GM19452 (cell line): ENCODE results near the gene DNAJB7.
"Not testable (repeated sequence)": the region's sequence is repeated elsewhere in the genome, so short reads cannot be mapped to it uniquely, and the experiment has no call there.

Experiments
- ATAC-seq: cut with Tn5 transposase; IDR thresholded peaks from one replicate; pipeline ENCODE4 v1.9.1; 2021; ENCODE audit not compliant: unreplicated experiment

The DNAJB7 gene

GRCh38 chr22:40845816-40846215, 16.1 kb downstream of the DNAJB7 start:
- not testable (repeated sequence) for ATAC-seq

GRCh38 chr22:40844951-40845350, 17.0 kb downstream of the DNAJB7 start:
- ATAC-seq: no peak

- no peak for ATAC-seq
Observed at GRCh38 chr22:40838486-40838885, 23.4 kb downstream of the DNAJB7 start.

GRCh38 chr22:40834619-40835018, 27.3 kb downstream of the DNAJB7 start:
- no peak for ATAC-seq

GRCh38 chr22:40829131-40829530, 32.8 kb downstream of the DNAJB7 start:
- no peak for ATAC-seq

- ATAC-seq: no peak
Observed at GRCh38 chr22:40826984-40827741, 34.8 kb downstream of the DNAJB7 start.

GRCh38 chr22:40826292-40826691, 35.6 kb downstream of the DNAJB7 start:
- ATAC-seq: not testable (repeated sequence)

- ATAC-seq: no peak
Observed at GRCh38 chr22:40823426-40823825, 38.5 kb downstream of the DNAJB7 start.

- ATAC-seq: no peak
Observed at GRCh38 chr22:40819599-40820140, 42.2 kb downstream of the DNAJB7 start.

- peak; percentile 59 for ATAC-seq
Observed at GRCh38 chr22:40818747-40819598, 42.9 kb downstream of the DNAJB7 start, which contains the start of gene SLC25A17. TSS of gene SLC25A17 (minus strand) at chr22:40819346. CDS start at chr22:40819248, 98 bp downstream.

GRCh38 chr22:40818192-40818746, 43.6 kb downstream of the DNAJB7 start:
- ATAC-seq: no peak

GRCh38 chr22:40817737-40818136, 44.2 kb downstream of the DNAJB7 start:
- no peak for ATAC-seq

- ATAC-seq: no peak
Observed at GRCh38 chr22:40813912-40814315, 48.0 kb downstream of the DNAJB7 start.
